ENCODE results near the gene TMEM59. TPM values are rescaled to one million over a fixed set of nuclear protein-coding genes. Genes with fewer than 3 reads are reported as not detected.

TMEM59 gene
- total and polyA plus RNA-seq, 8 donors, result 95.7 to 322 (median 176) TPM

GRCh38 chr1:53992085-53992874 lies 60.7 kb downstream of the TMEM59 start:
- no peaks in the 10 kb centered on the region for H3K9me3 ChIP-seq
- TF ChIP-seq EP300 (IDR thresholded peaks at IDR 0.05), result no peak
- TF ChIP-seq, protein P1, sequence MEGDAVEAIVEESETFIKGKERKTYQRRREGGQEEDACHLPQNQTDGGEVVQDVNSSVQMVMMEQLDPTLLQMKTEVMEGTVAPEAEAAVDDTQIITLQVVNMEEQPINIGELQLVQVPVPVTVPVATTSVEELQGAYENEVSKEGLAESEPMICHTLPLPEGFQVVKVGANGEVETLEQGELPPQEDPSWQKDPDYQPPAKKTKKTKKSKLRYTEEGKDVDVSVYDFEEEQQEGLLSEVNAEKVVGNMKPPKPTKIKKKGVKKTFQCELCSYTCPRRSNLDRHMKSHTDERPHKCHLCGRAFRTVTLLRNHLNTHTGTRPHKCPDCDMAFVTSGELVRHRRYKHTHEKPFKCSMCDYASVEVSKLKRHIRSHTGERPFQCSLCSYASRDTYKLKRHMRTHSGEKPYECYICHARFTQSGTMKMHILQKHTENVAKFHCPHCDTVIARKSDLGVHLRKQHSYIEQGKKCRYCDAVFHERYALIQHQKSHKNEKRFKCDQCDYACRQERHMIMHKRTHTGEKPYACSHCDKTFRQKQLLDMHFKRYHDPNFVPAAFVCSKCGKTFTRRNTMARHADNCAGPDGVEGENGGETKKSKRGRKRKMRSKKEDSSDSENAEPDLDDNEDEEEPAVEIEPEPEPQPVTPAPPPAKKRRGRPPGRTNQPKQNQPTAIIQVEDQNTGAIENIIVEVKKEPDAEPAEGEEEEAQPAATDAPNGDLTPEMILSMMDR (IDR thresholded peaks at IDR 0.05), result peak in 3 of 7 experiments; percentile 6 to 25 (median 8)
- TF ChIP-seq POLR2A (IDR thresholded peaks at IDR 0.05), result no peak
- no peak for DNase-seq
- 68 to 79% (median 72%) methylated on average over 4 of the region's 4 CpGs for WGBS, 5 donors
- no peak overlapping the region for H3K27ac ChIP-seq
- no peaks in the 10 kb centered on the region for H3K27me3 ChIP-seq
- no peaks in the 10 kb centered on the region for H3K4me1 ChIP-seq
- H3K4me3 ChIP-seq, result no peak overlapping the region
- no peaks in the 10 kb centered on the region for H3K36me3 ChIP-seq
- intact Hi-C loops (cut with DNase I; ENCODE audit: low total_unique reads), result no loop called here

GRCh38 chr1:53987880-53988279 lies 65.1 kb downstream of the TMEM59 start:
- WGBS, 5 donors, result 74 to 91% (median 84%) methylated on average over 2 of the region's 2 CpGs
- no peak for DNase-seq

DNA sequence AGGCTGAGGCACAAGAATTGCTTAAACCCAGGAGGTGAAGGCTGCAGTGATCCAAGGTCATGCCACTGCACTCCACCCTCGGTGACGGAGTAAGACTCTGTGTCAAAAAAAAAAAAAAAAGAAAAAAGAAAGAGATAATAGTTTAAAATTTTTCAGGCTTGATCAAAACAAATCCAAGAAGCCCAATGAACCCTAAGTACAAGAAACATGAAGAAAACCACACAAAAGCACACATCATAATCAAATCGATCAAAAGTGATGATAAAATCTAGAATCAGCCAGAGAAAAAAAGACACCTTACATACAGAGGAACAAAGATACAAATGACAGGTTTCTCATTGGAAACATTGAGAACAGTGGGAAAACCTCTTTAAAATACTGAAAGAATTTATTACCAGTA lies 66.5 kb downstream of the TMEM59 start:
- TF ChIP-seq POLR2A (IDR thresholded peaks at IDR 0.05), result no peak
- no peak for TF ChIP-seq POLR2AphosphoS5 (IDR thresholded peaks at IDR 0.05)
- TF ChIP-seq, protein P1 (IDR thresholded peaks at IDR 0.05), result no peak
- no peak for TF ChIP-seq EP300 (IDR thresholded peaks at IDR 0.05)
- no peaks in the 10 kb centered on the region for H3K27me3 ChIP-seq
- H3K4me3 ChIP-seq, result no peak overlapping the region
- intact Hi-C loops (cut with DNase I; ENCODE audit: low total_unique reads), result no loop called here
- H3K36me3 ChIP-seq, result no peaks in the 10 kb centered on the region
- no peaks in the 10 kb centered on the region for H3K9me3 ChIP-seq
- DNase-seq, result no peak
- 82 to 92% (median 88%) methylated on average over 3 of the region's 3 CpGs for WGBS, 5 donors
- H3K4me1 ChIP-seq, result peaks cover 0 to 14% (median 6%) of the 10 kb centered on the region in 4 donors
- no peak overlapping the region for H3K27ac ChIP-seq

More at GRCh38 chr1:53987880-53988279, 65.1 kb downstream of the TMEM59 start:
- Histone ChIP-seq H3K27me3 (no peaks in the 10 kb centered on the region), H3K27ac (no peak overlapping the region), H3K4me3 (no peak overlapping the region), H3K4me1 (peaks cover 0 to 3% (median under 1%) of the 10 kb centered on the region in 4 donors), H3K9me3 (no peaks in the 10 kb centered on the region), H3K36me3 (no peaks in the 10 kb centered on the region)
- intact Hi-C loops (cut with DNase I; ENCODE audit: low total_unique reads), result no loop called here
- TF ChIP-seq, protein P1 (IDR thresholded peaks at IDR 0.05), result no peak
- no peak for TF ChIP-seq POLR2AphosphoS5 (IDR thresholded peaks at IDR 0.05)
- no peak for TF ChIP-seq EP300 (IDR thresholded peaks at IDR 0.05)
- TF ChIP-seq POLR2A (IDR thresholded peaks at IDR 0.05), result no peak

DNA sequence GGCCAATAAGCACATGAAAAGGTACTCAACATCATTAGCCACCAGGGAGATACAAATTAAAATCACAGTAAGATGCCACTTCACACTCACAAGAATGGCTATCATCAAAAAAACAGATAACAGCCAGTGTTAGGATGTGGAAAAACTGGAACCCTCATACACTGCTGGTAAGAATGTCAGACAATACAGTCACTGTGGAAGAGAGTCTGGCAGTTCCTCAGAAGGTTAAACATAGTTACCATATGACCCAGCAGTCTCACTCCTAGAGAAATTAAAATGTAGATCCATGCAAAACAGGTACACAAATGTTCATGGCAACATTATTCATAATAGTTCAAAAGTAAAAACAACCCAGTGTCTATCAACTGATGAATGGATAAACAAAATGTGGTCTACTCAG lies 68.3 kb downstream of the TMEM59 start:
- Histone ChIP-seq H3K4me3 (no peak overlapping the region), H3K27ac (no peak overlapping the region), H3K9me3 (no peaks in the 10 kb centered on the region), H3K4me1 (peaks cover 0 to 14% (median 6%) of the 10 kb centered on the region in 4 donors), H3K27me3 (no peaks in the 10 kb centered on the region), H3K36me3 (no peaks in the 10 kb centered on the region)
- TF ChIP-seq POLR2AphosphoS5 (IDR thresholded peaks at IDR 0.05) (no peak), POLR2A (IDR thresholded peaks at IDR 0.05) (no peak), EP300 (IDR thresholded peaks at IDR 0.05) (no peak)
- TF ChIP-seq, protein P1 (IDR thresholded peaks at IDR 0.05), result no peak
- DNase-seq, result no peak
- intact Hi-C loops (cut with DNase I; ENCODE audit: low total_unique reads), result no loop called here

All from stomach (tissue), 9 donors.